HG02938 (cell line): Measurements from ENCODE around the gene EIF3K.

Source experiments
- ATAC-seq: cut with Tn5 transposase; IDR thresholded peaks from one replicate; pipeline ENCODE4 v1.9.1; 2021; ENCODE audit warnings: mild to moderate bottlenecking, moderate library complexity; ENCODE audit not compliant: unreplicated experiment

EIF3K gene

GRCh38 chr19:38683393-38684077 lies 64.5 kb downstream of the EIF3K start:
- no peak for ATAC-seq

- ATAC-seq, result no peak
Observed at GRCh38 chr19:38684078-38684861, 65.3 kb downstream of the EIF3K start.

GRCh38 chr19:38684862-38685665 lies 66.1 kb downstream of the EIF3K start:
- ATAC-seq, result no peak

GRCh38 chr19:38685666-38686529 lies 66.9 kb downstream of the EIF3K start:
- ATAC-seq, result no peak

GRCh38 chr19:38686530-38686888 lies 67.5 kb downstream of the EIF3K start:
- no peak for ATAC-seq
